NK-92 (cell line): Measurements from ENCODE around the gene GTF2F1.
"Not testable (repeated sequence)": the region's sequence is repeated elsewhere in the genome, so short reads cannot be mapped to it uniquely, and the experiment has no call there.

Experiments used
- DNase-seq: peaks from one replicate; lab custom pipeline; 2025; ENCODE audit not compliant: unreplicated experiment; lab: John Stamatoyannopoulos, UW

The GTF2F1 gene, protein sequence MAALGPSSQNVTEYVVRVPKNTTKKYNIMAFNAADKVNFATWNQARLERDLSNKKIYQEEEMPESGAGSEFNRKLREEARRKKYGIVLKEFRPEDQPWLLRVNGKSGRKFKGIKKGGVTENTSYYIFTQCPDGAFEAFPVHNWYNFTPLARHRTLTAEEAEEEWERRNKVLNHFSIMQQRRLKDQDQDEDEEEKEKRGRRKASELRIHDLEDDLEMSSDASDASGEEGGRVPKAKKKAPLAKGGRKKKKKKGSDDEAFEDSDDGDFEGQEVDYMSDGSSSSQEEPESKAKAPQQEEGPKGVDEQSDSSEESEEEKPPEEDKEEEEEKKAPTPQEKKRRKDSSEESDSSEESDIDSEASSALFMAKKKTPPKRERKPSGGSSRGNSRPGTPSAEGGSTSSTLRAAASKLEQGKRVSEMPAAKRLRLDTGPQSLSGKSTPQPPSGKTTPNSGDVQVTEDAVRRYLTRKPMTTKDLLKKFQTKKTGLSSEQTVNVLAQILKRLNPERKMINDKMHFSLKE

DNA sequence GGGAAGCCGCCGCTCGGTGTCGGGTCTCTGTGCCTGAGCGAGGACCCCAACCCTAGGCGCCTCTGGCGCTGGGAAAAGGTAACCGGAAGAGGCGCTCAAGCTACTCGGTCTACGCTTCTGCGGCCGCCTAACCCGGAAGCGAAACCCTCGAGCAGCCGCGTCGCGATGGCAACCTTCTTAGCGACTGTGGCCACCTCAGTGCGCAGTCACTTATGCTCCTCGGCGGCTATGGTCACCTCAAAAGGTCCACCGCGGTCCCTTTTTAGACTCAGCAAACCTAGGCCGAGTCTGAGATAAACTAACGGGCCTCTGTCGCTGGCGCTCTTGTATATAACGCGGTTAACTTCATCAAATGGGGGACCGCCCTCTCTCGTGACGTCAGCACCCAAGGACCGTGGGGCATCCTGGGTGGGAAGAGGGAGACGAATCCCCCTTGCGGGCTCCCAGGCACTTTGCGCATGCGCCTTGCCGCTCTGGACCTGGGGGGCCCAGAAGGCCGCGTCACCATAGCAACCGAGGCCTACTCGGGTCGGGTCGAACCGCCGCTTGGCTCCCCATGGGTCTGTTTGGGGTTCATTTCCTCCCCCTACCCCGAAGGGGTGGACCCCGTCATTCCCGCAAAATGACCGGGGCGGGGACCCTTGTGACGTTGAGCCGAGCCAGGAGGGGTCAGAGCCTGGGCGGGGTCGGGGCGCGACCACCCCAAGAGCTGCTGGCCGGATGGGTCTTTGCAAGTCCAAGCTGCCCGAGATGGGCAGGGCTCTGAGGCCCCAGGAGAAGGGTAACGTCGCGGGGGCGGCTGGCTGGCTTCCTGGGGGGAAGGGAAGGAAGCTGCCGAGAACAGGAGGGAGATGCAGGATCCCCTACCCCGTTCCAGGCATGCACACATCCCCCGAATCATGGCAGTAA is at the start of gene GTF2F1:
GTF2F1 (minus strand) TSS at position 91 of the 909 bp plus-strand sequence. CDS start 169 bp downstream, outside the sequence.
- peak; percentile 77 for DNase-seq

DNA sequence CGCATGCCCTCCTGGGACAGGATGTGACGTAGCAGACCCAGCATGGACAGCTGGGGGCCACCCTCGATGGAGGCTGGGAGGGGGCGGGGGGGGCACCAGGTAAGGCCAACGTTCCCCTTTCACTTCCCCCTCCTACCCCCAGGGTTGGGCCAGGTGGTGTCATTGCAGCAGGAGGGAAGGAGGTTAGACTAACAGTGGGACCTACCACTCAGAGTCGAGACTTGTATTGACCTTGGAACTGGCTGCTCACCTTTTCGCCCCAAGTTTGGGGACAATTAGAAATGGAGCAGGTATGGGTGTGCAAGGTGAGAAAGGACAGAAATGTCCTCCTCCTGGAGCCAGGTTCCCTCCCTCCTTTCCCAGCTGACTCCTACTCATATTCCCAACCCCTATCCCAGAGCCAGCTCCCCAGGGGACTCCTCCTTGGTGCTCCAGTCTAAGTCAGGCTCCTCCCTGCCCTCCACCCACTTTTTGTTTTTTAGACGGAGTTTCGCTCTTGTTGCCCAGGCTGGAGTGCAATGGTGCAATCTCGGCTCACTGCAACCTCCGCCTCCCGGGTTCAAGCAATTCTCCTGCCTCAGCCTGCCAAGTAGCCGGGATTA is 49.2 kb upstream of the GTF2F1 start:
- DNase-seq = no peak

DNA sequence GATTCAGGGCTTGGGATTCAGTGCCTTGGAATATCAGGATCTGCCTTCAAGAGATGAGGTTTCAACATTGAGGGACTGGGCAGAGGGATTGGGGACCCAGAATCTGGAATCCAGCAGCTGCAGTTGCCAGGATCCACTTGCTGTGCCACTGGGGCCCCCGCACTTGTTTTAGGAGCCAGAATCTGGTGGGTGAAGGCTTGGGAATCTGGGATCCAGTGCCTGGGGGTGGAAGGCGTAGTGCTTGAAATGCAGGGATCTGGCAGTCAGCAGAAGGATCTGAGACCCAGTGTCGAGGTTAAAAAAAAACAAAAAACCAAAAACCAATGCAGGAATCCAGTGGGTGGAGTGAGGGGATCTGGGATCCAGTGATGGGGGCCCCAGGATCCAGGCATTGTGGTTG is 47.9 kb upstream of the GTF2F1 start:
- no peak for DNase-seq

DNA sequence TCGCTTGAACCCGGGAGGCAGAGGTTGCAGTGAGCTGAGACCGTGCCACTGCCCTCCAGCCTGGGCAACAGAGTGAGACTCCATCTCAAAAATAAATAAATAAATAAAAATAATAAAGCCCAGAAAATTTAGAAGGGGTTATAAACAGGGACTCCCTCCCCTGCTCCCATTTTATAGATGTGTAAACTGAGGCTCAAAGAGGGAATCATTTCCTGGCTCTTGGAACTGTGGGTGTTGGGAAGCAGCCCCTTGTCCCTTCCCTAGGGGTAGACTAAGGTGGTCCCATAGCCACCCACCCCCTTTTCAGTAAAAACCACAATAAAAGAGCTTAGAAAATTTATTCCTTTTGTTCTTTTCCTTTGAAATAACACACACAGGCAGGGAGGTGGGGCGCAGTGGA is 46.8 kb upstream of the GTF2F1 start:
- DNase-seq = no peak

DNA sequence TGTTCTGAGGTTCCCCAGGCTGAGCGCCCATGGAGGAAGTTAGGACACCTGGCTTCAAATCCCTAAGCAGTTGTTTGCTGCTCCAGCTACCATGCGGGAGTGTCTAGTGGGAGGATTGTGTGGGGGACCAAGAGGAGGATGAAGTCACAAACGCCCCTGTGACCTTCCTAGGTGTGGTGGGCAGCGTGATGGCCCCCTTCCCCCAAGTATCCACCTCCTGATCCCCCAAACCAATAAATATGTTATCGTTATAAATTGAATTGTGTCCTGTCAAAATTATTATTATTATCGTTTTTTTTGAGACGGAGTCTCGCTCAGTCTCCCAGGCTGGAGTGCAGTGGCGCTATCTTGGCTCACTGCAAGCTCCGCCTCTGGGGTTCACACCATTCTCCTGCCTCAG is 40.7 kb upstream of the GTF2F1 start, which contains the start of gene SLC25A41:
SLC25A41 (minus strand) TSS at position 101 of the 400 bp plus-strand sequence; CDS start at position 31, 70 bp downstream.
- no peak for DNase-seq

DNA sequence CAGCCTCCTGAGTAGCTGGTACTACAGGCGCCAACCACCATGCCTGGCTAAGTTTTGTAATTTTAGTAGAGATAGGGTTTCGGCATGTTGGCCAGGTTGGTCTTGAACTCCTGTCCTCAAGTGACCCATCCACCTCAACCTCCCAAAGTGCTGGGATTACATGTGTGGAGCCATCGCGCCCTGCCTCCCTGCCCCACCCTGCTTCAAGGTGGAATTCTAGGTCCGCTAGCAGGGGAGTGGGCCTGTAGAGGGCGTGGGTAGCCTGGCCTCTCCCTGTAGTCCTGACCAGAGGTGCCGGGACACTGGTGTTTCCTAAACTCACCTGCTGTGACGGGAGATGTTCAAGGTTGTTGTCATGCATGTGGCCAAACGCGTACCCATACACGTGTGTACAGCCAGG is 40.2 kb upstream of the GTF2F1 start:
- no peak for DNase-seq

DNA sequence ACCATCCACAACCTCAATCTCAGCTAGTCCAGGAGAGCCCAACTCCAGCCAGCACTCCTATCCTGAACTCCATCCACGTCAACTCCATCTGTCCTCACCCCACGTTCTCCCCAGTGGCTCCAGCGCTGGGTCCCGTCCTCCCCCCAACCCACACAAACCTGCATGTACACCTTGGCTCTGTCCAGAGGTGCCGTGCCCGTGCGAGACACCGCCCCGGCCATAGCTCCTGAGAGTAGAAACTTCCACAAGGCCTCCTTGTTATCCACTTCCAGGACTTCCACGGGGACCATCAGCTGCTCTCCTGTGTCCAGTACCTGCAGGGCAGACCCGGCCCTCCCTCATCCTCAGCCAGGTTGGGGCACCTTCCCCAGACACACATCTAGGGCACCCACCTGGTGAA is 38.9 kb upstream of the GTF2F1 start:
- DNase-seq = no peak

DNA sequence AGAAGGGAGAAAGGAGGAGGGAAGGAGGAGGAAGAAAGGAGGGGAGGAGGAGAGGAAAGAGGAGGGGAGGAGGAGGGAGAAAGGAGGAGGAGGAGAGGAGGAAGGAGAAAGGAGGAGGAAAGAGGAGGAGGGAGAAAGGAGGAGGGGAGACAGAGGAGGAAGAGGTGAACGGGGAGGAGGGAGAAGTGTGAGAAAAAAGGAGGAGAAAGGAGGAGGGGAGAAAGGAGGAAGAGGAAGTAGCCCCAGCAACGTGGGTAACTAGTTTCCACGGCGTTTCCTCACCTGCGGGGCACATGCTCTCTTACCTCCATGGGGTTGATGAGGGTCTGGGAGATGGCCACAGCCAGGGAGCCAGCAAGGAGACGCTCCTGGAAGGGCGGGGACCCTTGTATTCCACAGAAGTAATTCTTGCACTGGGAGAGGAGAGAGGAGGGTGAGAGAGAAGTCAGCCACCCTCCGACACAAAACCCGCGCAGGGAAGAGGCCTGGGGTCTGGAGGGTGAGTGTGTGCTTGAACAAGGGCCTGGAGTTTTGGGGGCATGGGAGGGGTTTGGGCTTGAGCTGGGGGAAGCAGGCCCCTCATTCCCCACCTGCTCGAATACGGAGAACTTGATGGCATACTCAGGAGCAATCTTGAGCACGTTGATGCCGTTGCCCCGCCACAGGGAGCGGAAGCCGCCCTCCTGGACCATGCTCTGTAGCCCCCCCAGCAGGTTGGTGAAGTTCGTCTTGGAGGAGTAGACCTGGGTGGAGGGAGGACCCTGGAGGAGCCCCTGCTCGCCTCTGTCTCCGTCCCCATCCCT is 36.7 kb upstream of the GTF2F1 start:
- DNase-seq = no peak

DNA sequence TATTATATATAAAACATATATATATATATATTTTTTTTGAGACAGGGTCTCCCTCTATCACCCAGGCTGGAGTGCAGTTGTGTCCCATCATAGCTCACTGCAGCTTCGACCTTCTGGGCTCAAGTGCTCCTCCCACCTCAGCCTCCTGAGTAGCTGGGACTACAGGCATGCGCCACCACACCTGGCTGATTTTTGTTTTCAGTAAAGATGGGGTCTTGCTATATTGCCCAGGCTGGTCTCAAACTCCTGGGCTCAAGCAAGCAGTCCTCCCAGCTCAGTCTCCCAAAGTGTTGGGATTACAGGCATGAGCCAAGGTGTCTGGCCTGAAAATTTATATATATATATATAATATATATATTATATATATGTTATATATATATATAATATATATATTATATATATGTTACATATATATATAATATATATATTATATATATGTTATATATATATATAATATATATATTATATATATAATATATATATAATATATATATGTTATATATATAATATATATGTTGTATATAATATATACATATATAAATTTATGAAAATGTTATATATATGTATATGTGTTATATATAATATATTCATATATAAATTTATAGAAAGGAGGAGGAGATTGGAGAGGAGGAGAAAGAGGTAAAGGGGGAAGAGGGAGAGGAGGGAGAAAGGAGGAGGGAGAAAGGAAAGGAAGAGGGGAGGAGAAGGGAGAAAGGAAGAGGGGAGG is 35.9 kb upstream of the GTF2F1 start:
- not testable (repeated sequence) for DNase-seq

DNA sequence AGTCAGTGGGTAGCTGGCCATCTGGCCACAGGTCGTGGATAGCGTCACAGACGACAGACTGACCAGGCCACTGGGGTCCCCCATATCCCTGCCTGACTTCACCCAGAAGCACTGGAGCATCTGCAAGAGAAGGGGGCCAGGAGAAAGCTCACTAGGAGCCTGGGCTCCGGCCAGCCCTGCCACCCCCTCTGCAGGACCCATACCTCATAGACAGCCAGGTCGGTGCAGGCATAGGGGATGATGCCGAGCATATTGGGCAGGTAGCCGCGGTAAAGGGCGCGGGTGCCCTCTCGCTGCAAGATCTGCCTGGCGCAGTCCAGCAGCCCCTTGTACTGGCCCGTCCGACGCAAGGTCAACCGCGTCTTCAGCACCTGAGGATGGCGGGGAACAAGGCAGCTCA is 34.2 kb upstream of the GTF2F1 start:
- no peak for DNase-seq

DNA sequence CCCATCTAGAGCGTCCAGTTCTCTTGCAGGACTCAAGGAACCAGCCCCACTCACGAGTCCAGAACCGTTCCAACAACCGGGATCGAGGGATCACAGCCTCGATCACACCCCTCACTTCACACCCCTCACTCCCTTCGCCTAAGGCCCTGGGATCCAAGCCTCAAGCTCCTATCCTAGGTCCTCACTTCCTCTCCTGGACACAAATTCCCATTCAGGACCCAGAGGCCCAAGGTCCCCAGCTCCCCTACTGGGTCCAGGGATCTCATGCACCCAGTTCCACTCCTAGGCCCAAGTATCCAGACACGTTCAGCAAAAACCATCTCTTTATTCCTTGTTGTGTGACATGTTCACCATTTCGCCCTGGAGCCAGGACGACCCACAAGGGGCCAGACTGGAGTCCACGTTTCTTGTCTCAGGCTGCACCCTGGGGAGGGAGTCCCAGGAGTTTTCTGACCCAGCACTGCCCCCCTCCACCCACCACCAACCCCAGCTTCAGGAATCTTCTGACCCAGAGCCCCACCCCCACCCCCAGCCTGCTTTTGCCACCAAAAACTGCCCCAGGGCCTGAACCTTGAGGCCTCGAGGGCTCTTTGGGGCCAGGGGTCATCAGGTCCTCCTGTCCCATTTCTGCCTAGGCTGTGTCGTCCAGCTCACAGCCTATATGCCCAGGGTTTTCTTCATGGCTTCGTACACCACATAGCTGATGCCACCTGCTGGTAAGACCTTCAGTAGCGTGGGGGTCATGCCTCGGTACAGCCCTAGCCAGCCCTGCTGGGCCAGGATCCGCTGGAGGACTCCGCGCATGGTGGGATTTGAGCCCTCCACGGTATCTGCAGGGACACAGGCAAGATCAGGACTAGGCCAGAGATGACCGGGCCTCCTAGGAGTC is 33.0 kb upstream of the GTF2F1 start:
- DNase-seq = no peak

DNA sequence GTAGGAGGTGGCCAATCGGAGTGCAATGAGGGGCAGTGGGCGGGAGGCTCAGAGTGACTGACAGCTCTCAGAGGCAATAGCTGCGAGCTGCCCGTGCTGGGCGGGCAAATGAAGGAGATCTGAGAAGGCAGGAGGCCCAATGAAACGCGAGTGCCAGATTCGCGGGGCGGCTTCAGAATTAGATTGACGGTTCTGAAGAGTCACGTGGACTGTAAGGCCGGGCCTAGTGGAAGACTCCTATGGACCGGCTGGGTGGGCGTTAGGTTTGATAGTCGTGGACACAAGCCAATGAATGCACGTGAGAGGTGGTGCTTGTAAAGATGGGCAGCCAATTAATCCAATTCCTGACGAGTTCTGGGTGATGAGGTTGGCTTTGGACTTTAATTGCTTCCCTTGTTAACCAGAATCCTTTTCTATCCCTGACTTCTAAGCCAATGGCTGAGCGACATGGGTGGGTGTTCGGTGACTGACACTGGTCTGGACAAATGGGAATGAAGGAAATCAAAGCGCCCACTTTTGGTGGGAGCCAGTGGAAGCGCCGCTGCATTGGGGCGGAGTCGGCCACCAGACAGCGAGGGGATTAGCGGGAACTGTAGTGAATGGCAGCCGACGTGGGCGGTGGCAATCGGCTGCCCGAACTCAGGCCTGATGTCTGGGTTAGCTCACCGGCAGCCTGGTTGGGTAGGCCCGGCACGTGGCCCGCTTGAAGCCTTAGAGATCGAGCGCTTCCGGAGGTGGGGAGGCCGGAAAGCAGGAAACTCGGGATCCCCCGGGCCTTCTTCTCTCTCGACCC is 32.2 kb upstream of the GTF2F1 start:
- DNase-seq = peak; percentile 96

DNA sequence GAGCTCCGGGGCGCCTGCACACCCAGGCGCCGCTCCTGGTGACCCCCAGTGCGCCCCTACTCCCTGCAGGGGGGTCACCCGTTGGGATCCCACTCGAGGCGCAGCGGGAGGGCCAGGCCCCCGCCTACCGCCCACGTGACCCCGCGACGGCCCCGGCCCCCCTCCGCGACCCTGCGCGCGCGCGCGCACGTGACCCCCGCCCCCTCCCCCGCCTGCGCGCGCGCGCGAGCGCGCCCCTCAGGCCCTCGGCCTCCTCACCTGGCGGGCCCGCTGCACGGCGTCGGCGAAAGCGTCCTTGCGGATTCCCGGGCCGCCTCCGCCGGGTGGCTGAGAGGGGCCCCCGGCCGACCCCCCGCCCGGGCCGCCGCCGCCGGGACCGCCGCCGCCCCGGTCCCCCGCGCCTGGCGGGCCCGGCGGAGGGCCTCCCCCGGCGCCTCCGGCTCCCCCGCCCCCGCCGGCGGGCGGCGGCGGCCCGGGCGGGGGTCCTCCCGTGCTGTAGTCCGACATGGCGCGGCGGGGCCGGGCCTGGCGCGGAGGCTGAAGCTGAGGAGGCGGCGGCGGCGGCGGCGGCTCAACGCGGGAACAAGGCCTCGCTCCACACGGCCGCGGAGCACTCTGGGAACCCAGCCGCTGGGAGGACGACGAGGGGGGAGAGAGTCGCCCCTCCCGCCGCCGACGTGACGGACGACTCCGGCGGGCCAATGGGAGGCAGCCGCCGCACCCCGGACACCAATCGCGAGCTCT is 31.4 kb upstream of the GTF2F1 start, which contains the start of gene KHSRP:
KHSRP (minus strand) TSS at position 617 of the 744 bp plus-strand sequence; CDS start at position 507, 110 bp downstream.
- no peak for DNase-seq

DNA sequence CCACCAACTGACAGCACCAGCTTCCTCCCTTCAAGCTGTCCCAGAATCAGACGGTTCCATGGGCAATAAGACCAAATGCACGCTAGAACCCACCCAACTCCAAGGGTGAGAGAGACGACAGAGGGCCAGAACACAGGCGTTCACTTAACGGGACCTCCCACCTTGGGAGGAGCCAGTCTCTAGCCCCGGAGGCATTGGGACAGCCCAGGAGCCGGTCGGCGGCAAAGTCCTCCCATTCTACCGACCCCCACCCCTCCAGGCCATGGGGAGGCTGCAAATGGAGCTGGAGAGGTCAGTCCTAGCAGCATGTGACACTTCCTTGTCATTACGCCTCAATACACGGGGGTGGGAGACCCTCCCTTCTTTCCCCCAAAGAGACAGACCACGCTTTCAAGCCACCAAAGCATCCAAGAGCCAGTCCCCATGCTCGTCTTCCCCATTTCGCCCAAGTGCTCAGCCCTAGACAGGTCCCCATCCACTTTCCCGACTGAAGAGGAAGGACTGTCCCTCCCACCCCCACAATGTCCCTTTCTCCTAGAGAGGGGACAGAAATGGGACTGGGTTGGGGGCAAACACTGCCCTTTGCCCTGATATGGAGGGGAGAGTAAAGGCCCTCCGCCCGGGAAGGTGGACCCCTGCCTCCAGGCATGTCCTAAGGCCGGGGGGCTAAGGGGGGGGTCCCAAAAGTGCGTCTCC is 30.7 kb upstream of the GTF2F1 start:
- no peak for DNase-seq

DNA sequence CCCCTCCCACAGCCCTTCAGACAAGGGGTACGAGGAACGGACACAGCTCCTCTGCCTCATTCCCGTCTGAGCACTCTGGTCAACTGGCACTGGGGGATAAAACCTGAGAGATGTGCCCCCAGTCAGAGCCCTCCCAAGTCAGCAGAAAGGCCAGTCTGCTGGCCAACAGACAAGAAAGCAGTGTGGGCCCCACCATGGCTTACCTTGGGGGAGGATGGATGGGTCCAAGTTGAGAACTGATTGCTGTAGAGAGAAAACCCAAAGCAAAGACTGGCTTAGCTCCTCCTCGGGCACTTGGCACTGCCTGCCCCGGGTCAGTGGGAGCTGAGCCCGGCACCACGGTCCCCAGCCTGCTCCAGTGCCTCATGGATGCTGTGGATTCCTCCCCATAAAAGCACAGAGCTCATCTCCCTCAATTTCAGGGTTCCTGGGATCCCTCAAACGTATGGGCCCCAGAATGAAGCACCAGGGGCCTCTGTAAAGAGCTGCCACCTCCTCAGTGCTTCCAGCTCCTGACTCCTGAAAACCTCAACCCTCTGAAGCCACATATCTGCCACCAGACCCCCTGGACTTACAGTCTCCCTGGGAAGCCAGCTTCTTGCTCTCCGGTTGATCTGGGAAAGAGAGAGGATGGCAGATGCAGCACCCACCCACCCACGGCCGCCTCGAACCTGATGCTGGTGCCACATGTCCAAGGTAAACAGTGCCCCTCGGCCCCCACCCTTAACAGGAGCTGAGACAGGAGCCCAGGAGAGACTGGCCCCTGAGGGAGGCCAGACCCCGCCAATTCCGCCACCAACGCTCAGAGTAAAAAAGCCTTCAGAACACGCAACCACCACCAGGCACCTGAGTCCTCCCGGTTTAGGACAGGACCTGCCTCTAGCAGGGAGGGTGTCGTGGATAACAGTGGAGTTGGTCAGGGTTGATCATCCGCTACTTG is 28.4 kb upstream of the GTF2F1 start:
- DNase-seq = no peak
